Activated B cell treated with CpG ODN at 0.5 μM for 24 hours (primary cell): ENCODE data around the gene ANKMY1. TPM values are rescaled to one million over a fixed set of nuclear protein-coding genes. Genes with fewer than 3 reads are reported as not detected.

Source experiments
- ATAC-seq: fragments of 200-7000 bp; cut with Tn5 transposase; one replicate; pipeline ENCODE4 v1.10.0; 2021; ENCODE audit warnings: low read depth, mild to moderate bottlenecking, moderate library complexity
- CTCF ChIA-PET: fragments of 350-600 bp; sonication (Branson Sonifier 250); formaldehyde crosslinking; loops from one replicate; lab custom pipeline; 2021; ENCODE audit warnings: antibody characterized with exemption; lab: Charles Lee
- POLR2A ChIA-PET: fragments of 350-600 bp; sonication (Branson Sonifier 250); formaldehyde crosslinking; loops from one replicate; lab custom pipeline; 2021; ENCODE audit warnings: antibody characterized with exemption; lab: Charles Lee
- DNase-seq: peaks from one replicate; pipeline ENCODE4 v3.0.0; 2022
- H3K27ac Mint-ChIP-seq: one replicate; pipeline ENCODE4 v1.8.0; 2020; ENCODE audit warnings: mixed read lengths
- H3K27me3 Mint-ChIP-seq: one replicate; pipeline ENCODE4 v1.8.0; 2021; ENCODE audit warnings: mixed read lengths
- H3K36me3 Mint-ChIP-seq: one replicate; pipeline ENCODE4 v1.8.0; 2021; ENCODE audit warnings: low read depth, mixed read lengths
- H3K4me1 Mint-ChIP-seq: one replicate; pipeline ENCODE4 v1.8.0; 2021; ENCODE audit warnings: mixed read lengths
- H3K4me3 Mint-ChIP-seq: one replicate; pipeline ENCODE4 v1.8.0; 2020; ENCODE audit warnings: mild to moderate bottlenecking, mixed read lengths
- H3K9me3 Mint-ChIP-seq: one replicate; pipeline ENCODE4 v1.8.0; 2020; ENCODE audit warnings: mixed read lengths
- intact Hi-C: fragments of 100-400 bp; cut with micrococcal nuclease; formaldehyde crosslinking; loops from one replicate; pipeline ENCODE4 v1.15.1; 2024
- total RNA-seq: library from RNA; stranded (reverse); gene quantifications from 2 replicates; pipeline ENCODE4 v1.2.3, GENCODE V29; 2022
- TF ChIP-seq, protein P1 (sequence below): fragments of 200-600 bp; IDR thresholded peaks from one replicate; pipeline ENCODE4 v1.8.0; 2022; ENCODE audit warnings: antibody characterized with exemption, mild to moderate bottlenecking

The ANKMY1 gene
- total RNA-seq, 1 donor from 2014 or later: 40.4 TPM

DNA sequence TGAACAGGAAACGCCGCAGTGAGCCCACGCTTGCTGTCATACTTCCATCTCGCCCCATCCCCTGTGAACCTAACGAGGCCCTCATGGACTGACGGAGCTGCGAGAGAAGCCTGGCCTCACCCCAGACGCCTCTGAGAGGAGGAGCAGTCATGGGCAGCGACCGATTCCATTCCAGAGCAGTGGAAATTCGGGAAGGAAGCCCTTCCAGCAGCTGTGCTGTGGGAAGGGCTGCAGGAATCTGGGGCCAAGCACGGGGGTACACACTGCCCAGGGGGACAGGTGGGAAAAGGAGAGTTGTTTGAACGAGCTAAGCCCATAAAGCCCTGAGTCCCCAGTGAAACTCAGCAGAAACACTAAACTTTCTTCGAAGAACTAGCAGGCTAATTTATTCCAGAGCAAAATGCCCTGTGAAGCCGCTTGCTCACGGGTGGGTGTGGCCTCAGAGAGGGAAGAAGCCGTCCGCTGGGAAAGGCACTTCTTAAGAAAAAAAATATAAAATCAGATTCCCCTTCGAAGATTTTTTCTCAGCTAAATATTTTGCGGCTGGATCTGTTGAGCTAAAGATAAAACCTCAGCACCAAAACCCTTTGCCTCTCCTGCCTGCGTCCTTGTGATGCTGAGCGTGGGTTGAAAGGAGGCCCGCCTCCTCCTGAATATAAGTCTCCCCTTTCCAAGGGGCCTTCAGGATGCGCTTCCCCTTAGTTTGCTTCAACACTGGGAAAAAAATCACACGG lies 38.2 kb downstream of the ANKMY1 start:
- POLR2A ChIA-PET: no interaction called here
- peaks cover 3% of the 10 kb centered on the region for H3K9me3 Mint-ChIP-seq
- intact Hi-C loops: no loop called here
- no peak for DNase-seq
- H3K4me3 Mint-ChIP-seq: no peak overlapping the region
- peaks cover 28% of the 10 kb centered on the region for H3K36me3 Mint-ChIP-seq
- no peaks in the 10 kb centered on the region for H3K27me3 Mint-ChIP-seq
- no peak for ATAC-seq
- CTCF ChIA-PET: no interaction called here
- TF ChIP-seq, protein P1, sequence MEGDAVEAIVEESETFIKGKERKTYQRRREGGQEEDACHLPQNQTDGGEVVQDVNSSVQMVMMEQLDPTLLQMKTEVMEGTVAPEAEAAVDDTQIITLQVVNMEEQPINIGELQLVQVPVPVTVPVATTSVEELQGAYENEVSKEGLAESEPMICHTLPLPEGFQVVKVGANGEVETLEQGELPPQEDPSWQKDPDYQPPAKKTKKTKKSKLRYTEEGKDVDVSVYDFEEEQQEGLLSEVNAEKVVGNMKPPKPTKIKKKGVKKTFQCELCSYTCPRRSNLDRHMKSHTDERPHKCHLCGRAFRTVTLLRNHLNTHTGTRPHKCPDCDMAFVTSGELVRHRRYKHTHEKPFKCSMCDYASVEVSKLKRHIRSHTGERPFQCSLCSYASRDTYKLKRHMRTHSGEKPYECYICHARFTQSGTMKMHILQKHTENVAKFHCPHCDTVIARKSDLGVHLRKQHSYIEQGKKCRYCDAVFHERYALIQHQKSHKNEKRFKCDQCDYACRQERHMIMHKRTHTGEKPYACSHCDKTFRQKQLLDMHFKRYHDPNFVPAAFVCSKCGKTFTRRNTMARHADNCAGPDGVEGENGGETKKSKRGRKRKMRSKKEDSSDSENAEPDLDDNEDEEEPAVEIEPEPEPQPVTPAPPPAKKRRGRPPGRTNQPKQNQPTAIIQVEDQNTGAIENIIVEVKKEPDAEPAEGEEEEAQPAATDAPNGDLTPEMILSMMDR: no peak
- no peak overlapping the region for H3K27ac Mint-ChIP-seq
- H3K4me1 Mint-ChIP-seq: peaks cover 2% of the 10 kb centered on the region

DNA sequence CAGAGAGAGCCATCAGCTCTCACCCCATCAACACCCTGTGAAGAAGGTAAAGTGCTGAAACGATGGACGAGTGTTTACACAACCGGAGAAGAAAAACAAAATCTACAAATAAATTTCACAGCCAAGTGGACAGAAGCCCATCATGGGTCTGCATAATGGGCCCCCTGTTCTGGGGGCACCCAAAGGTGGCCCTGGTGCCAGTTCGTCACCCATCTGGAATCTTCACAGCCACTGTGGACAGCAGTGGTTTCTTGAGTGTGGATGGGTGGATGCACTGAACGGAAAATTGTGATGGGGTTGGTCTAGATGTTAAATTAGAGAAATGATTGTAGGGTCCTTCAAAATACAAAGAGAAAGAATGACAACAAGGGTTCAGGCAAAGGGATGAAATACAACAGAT lies 38.8 kb downstream of the ANKMY1 start:
- ChIA-PET POLR2A (no interaction called here), CTCF (no interaction called here)
- peaks cover 7% of the 10 kb centered on the region for H3K4me1 Mint-ChIP-seq
- H3K4me3 Mint-ChIP-seq: no peak overlapping the region
- ATAC-seq (no peak), DNase-seq (no peak)
- intact Hi-C loops: no loop called here
- no peaks in the 10 kb centered on the region for H3K27me3 Mint-ChIP-seq
- TF ChIP-seq, protein P1: no peak
- peaks cover 26% of the 10 kb centered on the region for H3K36me3 Mint-ChIP-seq
- H3K9me3 Mint-ChIP-seq: peaks cover 2% of the 10 kb centered on the region
- H3K27ac Mint-ChIP-seq: no peak overlapping the region

DNA sequence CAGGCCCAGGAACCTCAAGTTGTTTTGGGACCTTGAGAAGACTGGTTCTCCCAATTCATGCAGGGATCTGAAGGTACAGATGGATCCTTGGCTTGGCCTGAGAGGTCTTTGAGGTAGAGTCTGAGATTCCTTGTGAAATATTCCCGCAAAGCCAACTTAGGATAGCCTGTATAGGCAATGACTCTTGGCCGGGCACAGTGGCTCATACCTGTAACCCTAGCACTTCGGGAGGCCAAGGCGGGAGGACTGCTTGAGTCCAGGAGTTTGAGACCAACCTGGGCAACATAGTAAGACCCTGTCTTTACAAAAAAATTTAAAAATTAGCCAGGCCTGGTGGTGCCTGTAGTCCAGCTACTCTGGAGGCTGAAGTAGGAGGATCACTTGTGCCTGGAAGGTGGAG lies 40.4 kb downstream of the ANKMY1 start:
- intact Hi-C loops: no loop called here
- no peak for DNase-seq
- no peak overlapping the region for H3K27ac Mint-ChIP-seq
- H3K4me3 Mint-ChIP-seq: no peak overlapping the region
- H3K4me1 Mint-ChIP-seq: peaks cover 17% of the 10 kb centered on the region
- TF ChIP-seq, protein P1: no peak
- H3K36me3 Mint-ChIP-seq: peaks cover 12% of the 10 kb centered on the region
- no peaks in the 10 kb centered on the region for H3K27me3 Mint-ChIP-seq
- CTCF ChIA-PET: interaction anchor here (1.0 kb wide), 1 partner anchor 49 kb away, joined by 3 read pairs; no protein-coding TSS in a partner anchor
- POLR2A ChIA-PET: no interaction called here
- H3K9me3 Mint-ChIP-seq: peaks cover 2% of the 10 kb centered on the region
- ATAC-seq: no peak

DNA sequence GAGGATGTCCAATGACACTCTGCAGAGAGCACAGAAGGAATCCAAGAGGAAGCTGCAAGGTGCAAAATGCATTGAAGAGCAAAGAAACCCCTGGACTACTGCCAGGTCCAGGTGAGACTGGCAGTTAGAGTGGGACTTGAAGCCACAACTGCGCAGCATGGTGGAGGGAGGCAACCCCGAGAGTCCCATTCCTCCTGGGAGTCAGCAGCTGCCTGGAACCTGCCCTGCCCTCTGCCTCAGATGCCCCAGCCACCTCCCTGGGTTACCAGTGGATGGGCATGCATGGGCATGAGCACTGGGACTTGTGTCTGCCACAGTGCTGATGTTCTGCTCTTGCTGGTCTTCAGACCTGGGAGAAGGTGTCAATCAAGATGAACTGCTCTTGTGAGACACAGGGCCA lies 43.2 kb downstream of the ANKMY1 start:
- Mint-ChIP-seq H3K27ac (no peak overlapping the region), H3K4me1 (peaks cover 17% of the 10 kb centered on the region), H3K9me3 (no peaks in the 10 kb centered on the region), H3K27me3 (no peaks in the 10 kb centered on the region), H3K4me3 (no peak overlapping the region), H3K36me3 (peaks cover 16% of the 10 kb centered on the region)
- POLR2A ChIA-PET: interaction anchor here (1.1 to 1.4 kb wide), 3 partner anchors 47 to 71 kb away, joined by 12 to 14 read pairs (median 12); partner anchors contain the start of gene CAPN10
- DNase-seq: no peak
- CTCF ChIA-PET: interaction anchor here (0.8 to 3.1 kb wide), 11 partner anchors 10 to 326 kb away, joined by 3 to 22 read pairs (median 4); partner anchors contain the start of genes CAPN10 and RNPEPL1
- TF ChIP-seq, protein P1: no peak
- no peak for ATAC-seq
- intact Hi-C loops: loop anchor here (1.0 to 2.0 kb wide), 4 partner anchors 46 to 219 kb away; partner anchors contain the start of genes CAPN10 and DUSP28
